ENCODE measurements around the gene SYNC. TPM values are rescaled to one million over a fixed set of nuclear protein-coding genes. Genes with fewer than 3 reads are reported as not detected.

Gene SYNC
- total and polyA plus RNA-seq, 2 donors (not counting 3 experiments of a cell fraction or from before 2014, with no cell fraction given) = 3.5 to 9.4 TPM

- Histone ChIP-seq H3K4me3 (replicated peaks in 1 of 3; ENCODE audit: insufficient read depth in 1 of 3, low read depth in 1 of 3, low read length in 3 of 3) (no peak overlapping the region), H3K9ac (replicated peaks; ENCODE audit: extremely low read depth, insufficient read depth, low read length) (no peak overlapping the region), H4K20me1 (replicated peaks; ENCODE audit: control insufficient read depth, extremely low read depth, insufficient read depth, low read length) (no peaks in the 10 kb centered on the region), H3K9me3 (replicated peaks; ENCODE audit: control insufficient read depth, insufficient read depth, low read length) (no peaks in the 10 kb centered on the region), H3K36me3 (ENCODE audit: control insufficient read depth in 2 of 2, extremely low read depth in 1 of 2, insufficient read depth in 2 of 2, low read length in 2 of 2) (no peaks in the 10 kb centered on the region), H3K4me2 (ENCODE audit: insufficient read depth, low read length) (no peak overlapping the region), H3K9me1 (replicated peaks; ENCODE audit: control insufficient read depth, extremely low read depth, insufficient read depth, low read length) (no peaks in the 10 kb centered on the region), H3K79me2 (ENCODE audit: control insufficient read depth, insufficient read depth, low read length) (no peaks in the 10 kb centered on the region), H3K4me1 (ENCODE audit: control insufficient read depth, extremely low read depth, insufficient read depth, low read length) (peaks cover 9% of the 10 kb centered on the region), H2AFZ (ENCODE audit: low read depth, low read length) (peak overlapping the region; percentile 56), H3K27ac (ENCODE audit: insufficient read depth, low read depth, low read length) (no peak overlapping the region), H3K27me3 (ENCODE audit: control insufficient read depth in 2 of 2, insufficient read depth in 2 of 2, low read length in 2 of 2) (no peaks in the 10 kb centered on the region)
- CTCF ChIA-PET = interaction anchor here (1.2 to 1.9 kb wide), 5 partner anchors 9 to 175 kb away, joined by 3 to 13 read pairs (median 11); no protein-coding TSS in a partner anchor
- POLR2A ChIA-PET = no interaction called here
- no TSS peak for BruUV-seq (replicated peaks)
- DNase-seq (ENCODE audit: low read depth, low spot score) (peak; percentile 62), FAIRE-seq (peak; percentile 97)
- no peak for TF ChIP-seq JUN (IDR thresholded peaks at IDR 0.05; ENCODE audit: borderline replicate concordance, insufficient read depth, insufficient read length, low read depth)
- TF ChIP-seq CTCF (IDR thresholded peaks at IDR 0.05; ENCODE audit: extremely low read depth in 1 of 2, insufficient read depth in 1 of 2, low read depth in 1 of 2, low read length in 2 of 2) = no peak
- TF ChIP-seq GATA2 (IDR thresholded peaks at IDR 0.05; ENCODE audit: insufficient read depth, insufficient read length, low read depth, low read length) = no peak
- no peak for TF ChIP-seq FOS (IDR thresholded peaks at IDR 0.05; ENCODE audit: borderline replicate concordance, insufficient read depth, low read length)
- peak; percentile 34 for TF ChIP-seq POLR2AphosphoS5 (IDR thresholded peaks at IDR 0.05; ENCODE audit: insufficient read depth, low read depth, low read length)
- TF ChIP-seq POLR2A (IDR thresholded peaks at IDR 0.05; ENCODE audit: low read depth, low read length) = no peak
- intact Hi-C loops (cut with micrococcal nuclease) (no loop called here), dilution Hi-C loops (cut with MboI; ENCODE audit: extremely low pct_ligation_motif_present, low sequenced_read_pairs) (no loop called here)
Observed at GRCh38 chr1:32695098-32695904, 7.3 kb downstream of the SYNC start.
